Frontal cortex (tissue), 4 donors: Measurements from ENCODE around the gene GPX7. TPM values are rescaled to one million over a fixed set of nuclear protein-coding genes. Genes with fewer than 3 reads are reported as not detected.

Experiments used
- DNase-seq, 2 donors: peaks; one replicate each; pipeline ENCODE4 v3.0.0; 2012; ENCODE audit warnings: low spot score in 2 of 2
- FAIRE-seq: peaks from 2 replicates; lab custom pipeline; 2012; peaks lifted over from hg19 to GRCh38; lab: Jason Lieb, UNC
- total RNA-seq: library from RNA; depleted of rRNA; stranded (reverse); fragments of >200 nt; gene quantifications from one replicate; pipeline ENCODE4 v1.2.3, GENCODE V29; 2014
- donor health status: control.
- donor health status: control.
- donor health status: control.

GPX7 gene
- total RNA-seq, 1 donor from 2014 or later: 29.3 TPM

GRCh38 chr1:52657702-52658101 lies 55.5 kb downstream of the GPX7 start:
- FAIRE-seq (no peak), DNase-seq (no peak)

Other genes starting within 250 kb of the GPX7 start
- 10.2 TPM for gene CC2D1B, start 236.2 kb upstream of the GPX7 start, total RNA-seq
- 1.2 TPM for gene ORC1, start 197.9 kb upstream of the GPX7 start, total RNA-seq
- gene PRPF38A, start 197.8 kb upstream of the GPX7 start, total RNA-seq: 15.9 TPM
- 130 TPM for gene TUT4, start 49.3 kb upstream of the GPX7 start, total RNA-seq
- gene SHISAL2A, start 30.8 kb downstream of the GPX7 start, total RNA-seq: not detected
- 27.3 TPM for gene COA7, start 96.0 kb downstream of the GPX7 start, total RNA-seq
- 172 TPM for gene ZYG11B, start 124.1 kb downstream of the GPX7 start, total RNA-seq
- gene ZYG11A, start 240.4 kb downstream of the GPX7 start, total RNA-seq: 0.41 TPM